GM19025 (cell line): ENCODE results near the gene CSTF3.
"Not testable (repeated sequence)": the region's sequence is repeated elsewhere in the genome, so short reads cannot be mapped to it uniquely, and the experiment has no call there.

Source experiments
- ATAC-seq: cut with Tn5 transposase; IDR thresholded peaks from one replicate; pipeline ENCODE4 v1.9.1; 2021; ENCODE audit warnings: mild to moderate bottlenecking, low read depth, moderate library complexity; ENCODE audit not compliant: unreplicated experiment

The CSTF3 gene

DNA sequence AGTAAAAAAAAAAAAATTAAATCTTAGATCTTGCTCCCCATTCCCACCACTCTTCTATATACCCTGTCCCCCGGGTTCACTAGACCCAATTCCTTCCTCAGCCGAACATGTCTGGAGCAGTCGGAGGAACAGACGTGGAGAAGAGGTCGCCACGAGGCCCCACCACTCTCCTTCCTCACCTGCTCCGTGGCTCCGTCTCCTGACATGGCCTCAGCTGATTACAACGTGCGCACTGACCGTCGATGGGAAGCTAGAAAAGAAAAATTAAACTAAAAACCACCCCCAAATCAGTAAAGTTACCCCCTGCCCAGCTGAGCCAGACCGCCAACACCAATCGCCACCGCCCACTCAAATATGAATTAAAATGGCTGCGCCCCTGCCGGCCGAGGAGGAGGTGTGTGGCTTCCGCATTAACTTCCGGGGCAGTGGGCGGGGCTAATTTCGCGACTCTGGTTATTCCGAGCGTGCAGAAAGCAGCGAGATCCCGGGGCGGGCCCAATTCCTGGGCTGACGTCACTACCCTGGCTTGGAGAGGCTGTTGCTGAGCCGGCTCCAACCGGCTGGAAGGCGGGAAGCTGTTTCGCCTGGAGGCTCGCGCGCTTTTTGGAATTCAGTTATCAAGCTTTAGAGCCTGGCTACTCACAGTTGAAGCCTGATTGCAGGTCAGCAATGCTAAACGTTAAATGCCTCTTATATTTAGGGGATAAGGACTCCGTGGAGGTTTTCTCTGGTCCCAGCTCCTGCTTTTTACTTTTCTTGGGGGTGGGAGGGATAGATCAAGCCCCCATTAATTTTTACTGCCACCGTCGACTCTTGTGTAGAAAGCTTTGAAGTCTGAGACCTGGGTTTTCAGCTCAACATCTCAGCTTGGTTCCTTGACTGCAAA, at the start of gene CSTF3:
Gene CSTF3, minus strand, starts transcription at position 361 of the 886 bp plus-strand sequence. Its CDS starts 155 bp downstream, at position 206.
- peak; percentile 87 for ATAC-seq

DNA sequence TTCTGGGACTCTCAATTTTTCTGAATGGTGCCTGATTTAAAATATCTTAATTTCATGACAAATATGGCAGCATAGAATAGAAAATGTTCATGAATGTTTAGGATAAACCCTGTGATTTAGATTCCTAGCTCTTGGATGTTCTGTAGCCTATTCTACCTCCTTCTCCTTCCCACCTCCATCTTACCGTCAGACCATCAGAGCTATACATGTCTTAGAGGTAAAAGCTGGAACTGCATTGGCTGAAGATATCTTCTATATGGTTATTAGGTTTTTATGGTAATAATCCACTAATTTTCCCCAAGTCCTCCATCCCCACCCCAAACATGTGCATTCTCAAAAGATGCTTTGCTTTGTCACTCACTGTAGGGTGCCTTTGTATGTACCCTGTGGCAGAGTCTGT, 46.9 kb upstream of the CSTF3 start:
- ATAC-seq, result no peak

DNA sequence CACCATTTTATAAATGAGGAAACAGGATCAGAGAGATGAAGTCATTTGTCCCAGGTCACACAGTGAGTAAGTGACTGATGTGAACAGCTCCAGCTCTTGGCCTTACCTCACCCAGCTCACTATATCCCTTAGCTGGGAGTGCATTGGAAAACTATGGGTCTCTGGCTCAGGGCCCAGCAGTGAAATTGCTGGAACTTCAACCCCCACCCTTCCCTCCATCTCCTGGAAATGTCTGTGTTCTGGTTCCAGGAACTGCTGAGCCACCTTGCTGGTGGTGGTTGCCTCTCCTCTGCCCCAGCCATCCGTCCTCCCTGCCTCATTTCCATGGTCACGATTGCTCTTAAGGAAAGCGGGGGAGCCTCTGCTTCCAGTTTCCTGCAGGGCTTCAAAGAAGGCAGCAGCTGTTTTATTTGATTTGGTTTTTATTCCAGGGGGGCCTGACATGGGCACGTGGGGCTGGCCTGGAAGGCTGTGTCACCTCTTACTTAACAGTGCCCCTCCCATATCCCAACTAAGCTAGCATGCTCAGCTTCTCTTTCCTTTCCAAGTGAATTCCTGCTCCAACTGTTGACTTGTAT, 46.2 kb upstream of the CSTF3 start:
- no peak for ATAC-seq

DNA sequence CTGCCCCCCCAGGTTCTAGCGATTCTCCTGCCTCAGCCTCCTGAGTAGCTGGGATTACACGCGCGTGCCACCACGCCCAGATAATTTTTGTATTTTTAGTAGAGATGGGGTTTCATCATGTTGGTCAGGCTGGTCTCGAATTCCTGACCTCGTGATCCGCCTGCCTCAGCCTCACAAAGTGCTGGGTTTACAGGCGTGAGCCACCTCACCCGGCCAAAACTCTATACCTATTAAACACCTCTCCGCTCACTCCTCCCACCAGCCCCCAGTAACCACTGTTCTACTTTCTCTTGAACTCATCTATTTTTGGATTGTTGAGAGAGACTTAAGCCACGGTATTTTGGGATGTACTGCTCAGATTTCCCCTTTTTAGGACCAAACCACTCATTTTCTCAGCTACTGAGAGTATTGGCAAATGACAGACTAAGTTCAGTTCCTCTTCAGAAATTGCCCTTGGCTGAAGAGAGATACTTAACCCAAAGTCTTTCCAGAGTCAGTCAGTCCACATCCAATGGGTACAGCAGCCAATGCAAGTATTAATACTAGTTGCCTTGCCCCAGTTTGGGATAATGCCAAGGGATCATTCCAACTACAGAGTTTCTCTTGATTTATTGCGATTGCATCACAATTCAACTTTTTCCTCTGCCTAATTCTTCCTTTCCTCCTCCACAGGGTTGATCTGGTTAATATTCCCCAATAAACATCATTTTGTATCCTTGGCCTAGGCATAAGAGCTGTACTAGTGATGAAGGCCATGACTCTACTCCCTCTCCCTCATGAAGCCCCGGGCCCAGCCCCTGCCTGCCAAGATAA, 36.8 kb upstream of the CSTF3 start:
- no peak for ATAC-seq

DNA sequence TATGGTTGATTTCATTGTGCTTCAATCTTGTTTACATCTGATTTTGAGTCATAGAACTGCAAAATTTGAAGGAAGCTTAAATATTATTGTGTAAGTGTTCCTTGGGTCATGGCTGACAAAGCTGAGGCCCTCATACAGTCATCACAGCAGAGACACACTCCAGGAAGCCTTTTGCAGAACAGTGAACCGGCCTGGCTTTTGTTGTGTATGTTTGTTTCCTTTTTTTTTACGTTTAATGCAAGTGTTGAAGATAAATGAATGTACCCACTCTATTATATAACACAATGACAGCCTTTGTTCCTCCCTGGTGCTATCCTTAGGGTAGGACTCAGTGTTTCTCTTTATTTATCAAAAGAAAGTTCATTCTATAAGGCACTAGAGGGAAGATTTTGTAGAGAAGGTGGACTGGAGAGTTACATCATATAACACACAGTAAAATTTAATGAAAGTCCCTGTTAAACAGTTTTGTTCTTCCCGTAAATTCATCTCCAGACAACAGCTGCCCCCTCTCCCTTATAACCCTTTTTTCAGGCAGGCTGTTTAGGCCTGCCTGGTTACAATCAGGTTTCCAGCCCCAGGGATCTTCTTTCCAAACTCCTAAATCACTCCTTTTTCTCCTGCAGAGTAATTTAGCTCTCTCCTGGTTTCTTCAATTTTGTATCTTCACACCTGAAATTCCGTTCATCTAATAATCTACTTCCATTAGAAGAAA, 34.3 kb upstream of the CSTF3 start:
- ATAC-seq, result no peak

DNA sequence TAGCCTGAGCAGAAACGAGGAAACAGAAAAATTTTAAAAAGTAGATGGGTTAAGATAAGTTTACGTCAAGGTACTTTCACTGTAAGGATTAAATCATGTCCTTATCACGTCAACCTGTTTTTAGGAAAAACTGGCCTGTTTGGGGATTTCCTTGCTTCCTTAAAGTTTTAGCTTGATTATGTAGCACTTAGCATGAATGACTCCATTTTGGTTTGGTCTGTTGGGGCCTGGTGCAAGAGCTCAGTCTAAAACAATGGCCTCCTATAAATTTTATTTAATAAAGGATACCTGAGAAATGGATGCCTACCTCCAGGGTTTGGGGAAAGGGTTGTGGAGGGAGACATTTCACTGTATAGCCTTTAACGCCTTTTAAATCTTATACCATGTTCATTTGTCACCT, 33.2 kb upstream of the CSTF3 start:
- no peak for ATAC-seq

DNA sequence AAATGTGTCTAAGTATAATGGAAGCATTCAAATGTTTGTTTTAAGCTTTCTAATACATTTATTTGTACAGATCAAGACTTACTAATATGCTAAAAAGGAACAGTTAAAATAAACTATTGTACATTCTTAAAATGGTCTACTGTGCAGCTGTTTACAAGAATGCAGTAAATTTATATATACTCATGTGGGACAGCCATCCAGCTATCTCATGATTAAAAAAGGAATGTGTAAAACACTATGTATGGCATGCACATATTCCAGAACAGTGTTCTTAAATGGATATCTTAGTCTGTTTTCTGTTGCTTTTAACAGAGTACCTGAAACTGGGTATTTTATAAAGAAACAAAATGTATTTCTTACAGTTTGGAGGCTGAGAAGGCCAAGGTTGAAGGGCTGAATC, 30.2 kb upstream of the CSTF3 start:
- ATAC-seq, result no peak

DNA sequence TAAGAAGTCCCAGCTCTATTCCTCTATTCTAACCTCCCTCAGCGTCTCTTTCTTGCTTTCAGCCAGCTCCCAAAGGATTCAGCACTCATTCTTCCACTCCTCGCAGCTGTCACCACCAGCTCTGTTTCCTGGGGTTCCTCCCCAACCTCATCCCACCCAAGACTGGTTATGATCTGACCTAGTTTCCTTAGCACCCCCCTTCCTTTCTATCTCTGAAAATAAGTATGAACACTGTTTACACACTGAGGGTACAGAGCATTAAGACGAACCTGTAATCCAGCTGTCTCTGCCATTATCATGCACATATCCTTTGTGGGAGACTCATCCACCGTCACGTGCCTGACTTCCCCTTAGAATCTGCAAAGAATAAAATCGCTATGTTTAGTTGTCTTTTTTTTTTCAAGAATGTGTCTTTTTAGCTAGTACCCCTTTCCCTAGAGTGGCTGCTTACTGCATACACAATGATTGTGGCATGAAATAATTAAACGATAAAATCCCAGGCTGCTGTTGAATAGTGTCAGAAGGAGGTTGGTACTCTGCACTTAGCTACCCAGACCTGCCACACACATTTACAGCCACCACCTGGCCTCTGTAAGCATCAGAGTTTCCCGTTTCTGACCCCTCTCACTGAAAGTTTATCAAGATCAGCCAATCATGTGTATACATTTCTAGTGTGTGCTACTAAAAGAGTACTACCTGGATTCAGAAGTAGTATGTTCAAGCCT, 26.9 kb upstream of the CSTF3 start:
- ATAC-seq, result no peak

DNA sequence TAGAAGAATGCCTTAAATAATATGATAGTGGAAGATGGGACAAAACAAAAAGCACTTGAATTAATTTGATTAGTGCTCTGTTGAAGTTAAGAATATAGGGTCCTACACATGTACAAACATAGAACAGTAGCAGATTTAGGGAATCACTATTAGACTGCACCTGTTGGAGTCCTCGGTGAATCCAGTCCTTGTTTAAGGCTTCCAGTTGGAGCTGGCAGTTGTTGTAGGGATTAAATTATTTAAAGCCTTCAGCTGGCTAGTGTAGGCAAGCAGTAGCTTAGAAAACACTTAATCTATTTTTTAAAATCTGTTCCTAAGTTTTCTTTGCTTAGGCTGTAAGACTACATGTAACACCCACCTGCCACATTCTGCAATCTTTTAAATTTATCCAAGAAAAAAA, 24.5 kb upstream of the CSTF3 start:
- ATAC-seq, result no peak

DNA sequence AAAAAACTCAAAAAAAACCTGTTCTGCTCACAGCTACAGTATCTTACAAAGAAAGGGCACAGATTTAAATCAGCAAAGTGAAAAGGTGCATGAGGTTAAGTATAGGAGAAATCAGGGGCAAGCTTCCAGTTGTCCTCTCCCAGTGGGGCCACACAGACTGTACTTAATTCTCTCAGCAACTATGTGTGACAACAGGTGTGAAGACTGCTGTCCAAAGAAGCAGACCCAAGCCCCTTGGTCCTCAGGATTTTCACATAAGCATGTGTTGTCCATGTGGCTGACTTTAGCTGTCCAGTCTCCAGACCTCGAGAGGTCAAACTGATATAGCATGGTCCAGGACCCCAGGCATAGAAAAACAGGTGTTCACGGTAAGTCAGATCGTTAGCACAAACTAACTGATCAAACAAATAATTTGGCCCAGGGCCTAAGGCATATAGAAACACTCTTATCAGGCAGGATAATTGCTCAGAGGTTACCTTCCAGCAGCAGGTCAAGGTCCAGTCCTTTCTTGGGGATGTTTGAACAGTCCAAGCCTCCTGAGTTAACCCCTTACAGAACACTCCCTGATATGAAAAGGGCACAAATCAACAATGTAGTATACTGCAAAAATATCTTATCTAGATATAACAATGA, 21.1 kb upstream of the CSTF3 start:
- ATAC-seq, result no peak

DNA sequence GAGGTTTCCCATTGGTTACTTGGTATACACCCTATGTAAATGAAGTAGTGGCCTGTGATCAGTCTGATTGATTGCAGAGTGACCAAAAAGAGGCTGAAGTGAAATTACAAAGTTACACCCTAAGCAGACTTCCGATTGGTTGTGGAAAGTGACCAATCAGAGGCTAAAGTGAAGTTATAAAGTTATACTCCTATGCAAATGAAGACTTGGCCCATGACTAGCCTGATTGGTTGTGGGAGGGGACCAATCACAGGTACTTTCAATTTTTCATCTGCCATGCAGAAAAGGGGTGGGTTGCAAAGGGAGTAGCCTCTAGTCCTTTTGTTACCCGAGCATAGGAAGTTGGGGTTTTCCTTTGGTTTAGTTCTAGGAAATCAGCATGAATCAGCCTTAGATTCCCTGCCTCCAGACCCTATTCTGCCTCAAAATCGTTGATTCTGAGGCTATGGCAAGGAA, 18.1 kb upstream of the CSTF3 start:
- ATAC-seq, result no peak

DNA sequence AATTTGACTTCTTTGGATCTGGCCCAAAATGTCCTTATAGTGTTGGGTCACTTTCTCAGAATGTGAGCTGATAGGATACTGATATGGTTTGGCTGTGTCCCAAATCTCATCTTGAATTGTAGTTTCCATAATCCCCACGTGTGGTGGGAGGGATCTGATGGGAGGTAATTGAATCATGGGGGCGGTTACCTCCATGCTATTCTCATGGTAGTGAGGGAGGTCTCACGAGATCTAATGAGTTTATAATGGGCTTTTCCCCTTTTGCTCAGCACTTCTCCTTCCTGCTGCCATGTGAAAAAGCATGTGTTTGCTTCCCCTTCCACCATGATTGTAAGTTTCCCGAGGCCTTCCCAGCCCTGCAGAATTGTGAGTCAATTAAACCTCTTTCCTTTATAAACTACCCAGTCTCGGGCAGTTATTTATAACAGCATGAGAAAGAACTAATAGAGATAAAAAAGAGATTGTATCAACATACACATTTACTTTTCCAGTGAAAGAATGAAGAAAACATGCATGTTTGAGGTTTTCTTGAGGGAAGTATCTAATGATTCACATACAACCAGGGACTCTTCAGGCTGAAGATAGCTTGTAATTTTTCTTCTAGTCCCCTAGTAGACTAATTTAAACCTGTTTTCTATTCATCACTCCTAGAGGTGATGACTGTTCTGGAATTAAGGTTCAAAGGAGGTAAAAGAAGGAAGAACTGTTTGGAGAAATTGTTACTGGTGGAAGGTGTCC, 17.3 kb upstream of the CSTF3 start:
- no peak for ATAC-seq

DNA sequence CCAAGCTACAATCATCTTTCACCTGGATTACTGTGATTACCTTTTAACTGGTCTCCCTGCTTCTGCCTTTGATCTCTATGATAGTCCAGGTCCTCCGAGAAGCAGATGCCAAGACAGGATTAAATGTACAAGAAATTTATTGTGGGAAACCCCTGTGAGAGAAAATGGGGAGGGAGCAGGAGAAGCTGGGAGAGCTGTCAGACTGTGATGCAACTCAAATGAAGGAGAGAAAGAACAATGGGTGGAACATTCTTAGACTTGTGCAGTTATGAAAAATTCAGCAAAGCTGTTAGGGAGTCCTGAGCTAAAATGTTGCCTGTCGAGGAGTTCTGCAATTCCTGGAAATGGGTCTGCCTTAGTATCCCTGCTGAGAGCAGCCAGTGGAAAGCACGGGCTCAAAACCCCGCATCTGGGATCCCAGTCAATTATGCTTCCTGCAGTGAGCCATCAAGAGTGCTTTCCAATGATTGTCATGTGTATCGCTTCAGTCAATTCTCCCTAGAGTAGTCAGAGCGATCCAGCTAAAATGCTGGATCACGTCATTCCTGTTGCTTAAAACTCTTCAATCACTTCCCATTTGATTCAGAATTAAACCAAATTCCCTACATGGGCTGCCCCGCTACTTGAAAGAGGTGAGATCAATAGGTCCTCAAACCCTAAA, 16.5 kb upstream of the CSTF3 start:
- no peak for ATAC-seq

DNA sequence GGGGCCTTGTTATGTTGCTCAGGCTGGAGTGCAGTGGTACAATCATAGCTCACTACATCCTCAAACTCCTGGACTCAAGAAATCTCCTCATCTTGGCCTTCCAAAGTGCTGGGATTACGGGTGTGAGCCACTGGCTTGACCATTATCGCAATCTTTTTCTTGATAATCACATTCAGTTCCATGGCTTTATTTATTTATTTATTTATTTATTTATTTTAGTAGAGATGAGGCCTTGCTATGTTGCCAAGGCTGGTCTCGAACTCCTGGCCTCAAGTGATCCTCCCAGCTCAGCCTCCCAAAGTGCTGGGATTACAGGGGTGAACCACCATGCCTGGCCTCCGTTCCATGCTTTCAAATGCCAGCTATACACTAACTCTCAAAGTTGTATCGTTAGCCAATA, 15.5 kb upstream of the CSTF3 start:
- not testable (repeated sequence) for ATAC-seq

DNA sequence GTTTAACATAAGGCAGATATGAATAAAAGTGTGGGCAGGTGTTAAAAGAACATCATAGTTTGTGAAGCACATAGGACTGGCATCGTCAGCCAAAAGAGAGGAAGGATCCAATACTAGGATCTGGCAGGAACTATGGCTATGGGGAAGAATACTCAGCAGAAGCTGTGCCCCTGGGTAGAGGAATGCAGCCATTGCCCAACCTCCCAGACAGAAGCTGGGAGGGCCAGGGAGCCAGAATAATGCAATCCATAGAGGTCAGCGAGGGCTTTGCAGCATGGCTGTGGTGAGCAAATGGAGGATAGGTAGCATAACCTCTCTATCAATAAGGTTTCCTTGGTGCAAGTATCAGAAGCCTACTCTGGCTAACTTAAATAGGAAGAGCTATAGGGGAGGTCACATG, 11.7 kb upstream of the CSTF3 start:
- no peak for ATAC-seq

DNA sequence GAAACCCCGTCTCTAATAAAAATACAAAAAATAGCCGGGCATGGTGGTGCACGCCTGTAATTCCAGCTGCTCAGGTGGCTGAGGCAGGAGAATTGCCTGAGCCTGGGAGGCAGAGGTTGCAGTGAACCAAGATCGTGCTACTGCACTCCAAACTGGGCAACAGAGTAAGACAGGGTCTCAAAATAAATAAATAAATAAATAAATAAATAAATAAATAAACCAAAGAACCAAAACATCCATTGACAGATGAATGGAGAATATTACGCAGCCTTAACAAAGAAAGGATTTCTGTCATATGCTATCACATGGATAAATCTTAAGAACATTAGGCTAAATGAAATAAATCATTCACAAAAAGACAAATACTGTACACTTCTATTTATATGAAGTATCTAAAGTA, 11.1 kb upstream of the CSTF3 start:
- no peak for ATAC-seq

DNA sequence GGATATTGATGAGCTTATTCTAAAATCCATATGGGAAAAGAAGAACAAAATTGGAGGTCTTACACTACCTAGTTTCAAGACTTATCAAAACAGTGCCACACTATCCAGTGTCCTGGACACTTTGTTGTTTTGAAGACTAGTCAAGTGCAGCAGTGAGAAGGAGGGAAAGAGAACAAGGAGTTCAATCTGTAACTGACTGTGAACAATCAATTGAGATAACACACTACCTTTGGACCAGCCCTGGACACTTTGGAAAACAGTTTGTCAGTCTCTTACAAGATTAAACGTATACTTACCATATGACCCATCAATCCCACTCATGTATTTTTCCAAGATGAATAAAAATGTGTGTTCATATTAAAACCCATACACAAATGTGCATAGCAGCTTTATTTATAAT, 10.0 kb upstream of the CSTF3 start:
- no peak for ATAC-seq

DNA sequence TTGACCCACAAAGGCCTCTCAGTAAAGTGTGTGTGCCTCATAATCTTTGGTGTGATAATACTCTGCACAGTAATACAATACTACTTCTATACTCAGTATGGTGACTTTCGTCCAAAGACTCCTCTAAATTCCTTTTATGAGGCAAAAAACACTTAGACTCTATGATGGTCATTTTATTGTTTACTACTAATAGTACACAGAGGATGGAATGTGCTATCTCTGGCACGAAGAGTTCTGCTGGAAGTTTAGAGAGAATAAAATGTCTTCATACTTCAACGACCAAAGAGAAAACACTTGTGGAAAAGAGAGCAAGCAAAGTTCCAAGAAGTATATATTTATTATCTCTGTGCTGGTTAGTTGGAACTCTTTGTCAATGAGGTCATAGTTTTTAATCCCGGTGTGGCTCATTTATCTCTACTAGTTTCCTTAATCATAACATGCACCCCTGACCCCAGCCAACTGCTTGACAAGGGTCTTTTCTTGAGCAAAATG, 7.5 kb upstream of the CSTF3 start:
- no peak for ATAC-seq
